ENCODE results near the gene TEK. TPM values are rescaled to one million over a fixed set of nuclear protein-coding genes. Genes with fewer than 3 reads are reported as not detected.

Gene TEK
- total and polyA plus RNA-seq, 12 donors = 6.7 to 33.1 (median 15.9) TPM

GRCh38 chr9:27154908-27155307 lies 45.9 kb downstream of the TEK start:
- peaks cover 0 to 55% (median 35%) of the 10 kb centered on the region in 9 donors for H3K4me1 ChIP-seq
- WGBS, 2 donors = 44 to 48% methylated on average over 5 of the region's 5 CpGs
- H3K27ac ChIP-seq = peak overlapping the region in 1 of 10 donors; percentile 12
- no peaks in the 10 kb centered on the region for H3K9me3 ChIP-seq
- no peak for DNase-seq
- intact Hi-C loops (cut with DNase I) = loop anchor here in 1 of 10 donors (5.0 kb wide), 2 partner anchors 38 to 42 kb away; no protein-coding TSS in a partner anchor
- TF ChIP-seq, protein P1, sequence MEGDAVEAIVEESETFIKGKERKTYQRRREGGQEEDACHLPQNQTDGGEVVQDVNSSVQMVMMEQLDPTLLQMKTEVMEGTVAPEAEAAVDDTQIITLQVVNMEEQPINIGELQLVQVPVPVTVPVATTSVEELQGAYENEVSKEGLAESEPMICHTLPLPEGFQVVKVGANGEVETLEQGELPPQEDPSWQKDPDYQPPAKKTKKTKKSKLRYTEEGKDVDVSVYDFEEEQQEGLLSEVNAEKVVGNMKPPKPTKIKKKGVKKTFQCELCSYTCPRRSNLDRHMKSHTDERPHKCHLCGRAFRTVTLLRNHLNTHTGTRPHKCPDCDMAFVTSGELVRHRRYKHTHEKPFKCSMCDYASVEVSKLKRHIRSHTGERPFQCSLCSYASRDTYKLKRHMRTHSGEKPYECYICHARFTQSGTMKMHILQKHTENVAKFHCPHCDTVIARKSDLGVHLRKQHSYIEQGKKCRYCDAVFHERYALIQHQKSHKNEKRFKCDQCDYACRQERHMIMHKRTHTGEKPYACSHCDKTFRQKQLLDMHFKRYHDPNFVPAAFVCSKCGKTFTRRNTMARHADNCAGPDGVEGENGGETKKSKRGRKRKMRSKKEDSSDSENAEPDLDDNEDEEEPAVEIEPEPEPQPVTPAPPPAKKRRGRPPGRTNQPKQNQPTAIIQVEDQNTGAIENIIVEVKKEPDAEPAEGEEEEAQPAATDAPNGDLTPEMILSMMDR (IDR thresholded peaks at IDR 0.05) = no peak
- H3K27me3 ChIP-seq = no peaks in the 10 kb centered on the region
- peak in 2 of 8 donors; percentile 13 to 62 for ATAC-seq
- peaks cover 0 to 17% (median 0%) of the 10 kb centered on the region in 9 donors for H3K36me3 ChIP-seq
- no peak overlapping the region for H3K4me3 ChIP-seq

GRCh38 chr9:27157097-27157496 lies 48.1 kb downstream of the TEK start:
- Histone ChIP-seq H3K4me3 (no peak overlapping the region), H3K4me1 (peaks cover 0 to 50% (median 13%) of the 10 kb centered on the region in 9 donors), H3K27ac (no peak overlapping the region), H3K9me3 (no peaks in the 10 kb centered on the region), H3K27me3 (no peaks in the 10 kb centered on the region), H3K36me3 (peaks cover 0 to 17% (median 0%) of the 10 kb centered on the region in 9 donors)
- intact Hi-C loops (cut with DNase I) = no loop called here
- ATAC-seq (no peak), DNase-seq (no peak)
- TF ChIP-seq, protein P1 (IDR thresholded peaks at IDR 0.05) = no peak

DNA sequence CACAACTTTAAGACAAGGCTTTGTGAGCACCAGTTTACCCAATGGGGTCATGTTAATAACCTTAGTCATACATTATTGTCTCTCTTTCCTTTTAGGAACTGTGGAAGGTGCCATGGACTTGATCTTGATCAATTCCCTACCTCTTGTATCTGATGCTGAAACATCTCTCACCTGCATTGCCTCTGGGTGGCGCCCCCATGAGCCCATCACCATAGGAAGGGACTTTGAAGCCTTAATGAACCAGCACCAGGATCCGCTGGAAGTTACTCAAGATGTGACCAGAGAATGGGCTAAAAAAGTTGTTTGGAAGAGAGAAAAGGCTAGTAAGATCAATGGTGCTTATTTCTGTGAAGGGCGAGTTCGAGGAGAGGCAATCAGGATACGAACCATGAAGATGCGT lies 48.7 kb downstream of the TEK start:
- H3K27ac ChIP-seq = no peak overlapping the region
- no peaks in the 10 kb centered on the region for H3K27me3 ChIP-seq
- intact Hi-C loops (cut with DNase I) = no loop called here
- H3K4me1 ChIP-seq = peaks cover 0 to 50% (median 11%) of the 10 kb centered on the region in 9 donors
- DNase-seq (no peak), ATAC-seq (no peak)
- 95 to 98% methylated on average over 6 of the region's 6 CpGs for WGBS, 2 donors
- peaks cover 0 to 17% (median 0%) of the 10 kb centered on the region in 9 donors for H3K36me3 ChIP-seq
- TF ChIP-seq, protein P1 (IDR thresholded peaks at IDR 0.05) = no peak
- H3K4me3 ChIP-seq = no peak overlapping the region
- no peaks in the 10 kb centered on the region for H3K9me3 ChIP-seq

- 67 to 74% methylated on average over 2 of the region's 2 CpGs for WGBS, 2 donors
- intact Hi-C loops (cut with DNase I) = no loop called here
Observed at GRCh38 chr9:27160636-27161035, 51.6 kb downstream of the TEK start.

More at GRCh38 chr9:27160636-27161035, 51.6 kb downstream of the TEK start:
- Histone ChIP-seq H3K27ac (no peak overlapping the region), H3K4me3 (no peak overlapping the region), H3K9me3 (no peaks in the 10 kb centered on the region), H3K4me1 (peaks cover 0 to 43% (median 5%) of the 10 kb centered on the region in 9 donors), H3K36me3 (peaks cover 0 to 17% (median 0%) of the 10 kb centered on the region in 9 donors), H3K27me3 (no peaks in the 10 kb centered on the region)
- no peak for DNase-seq
- TF ChIP-seq, protein P1 (IDR thresholded peaks at IDR 0.05) = no peak
- no peak for ATAC-seq

All from heart right ventricle (tissue), 16 donors.